Activated CD4-positive, alpha-beta T cell treated with anti-CD3 and anti-CD28 coated beads, Interleukin-2, Interleukin-4, amounts not matched to agents 100 ng/mL and 50 ng/mL, durations not matched to agents 16 hours and 8 hours (primary cell): ENCODE data around the gene INIP.

Experiments used
- DNase-seq: peaks from one replicate; pipeline ENCODE4 v3.0.0-alpha.2; 2020; ENCODE audit warnings: low spot score

Gene INIP

GRCh38 chr9:112670991-112671625 is 46.8 kb downstream of the INIP start:
- no peak for DNase-seq

- DNase-seq: no peak
These were observed 48.6 kb downstream of the INIP start for GRCh38 chr9:112669326-112669725.

GRCh38 chr9:112665347-112665746 is 52.6 kb downstream of the INIP start:
- no peak for DNase-seq

- no peak for DNase-seq
These were observed 53.4 kb downstream of the INIP start for GRCh38 chr9:112664531-112664930.

- no peak for DNase-seq
These were observed 54.2 kb downstream of the INIP start for GRCh38 chr9:112663681-112664080.

- no peak for DNase-seq
These were observed 58.0 kb downstream of the INIP start for GRCh38 chr9:112659906-112660305.

GRCh38 chr9:112655668-112656067 is 62.2 kb downstream of the INIP start:
- no peak for DNase-seq

- no peak for DNase-seq
These were observed 63.6 kb downstream of the INIP start for GRCh38 chr9:112654282-112654681.

GRCh38 chr9:112648624-112649023 is 69.3 kb downstream of the INIP start:
- DNase-seq: no peak

- DNase-seq: no peak
These were observed 70.3 kb downstream of the INIP start for GRCh38 chr9:112647596-112647995.

GRCh38 chr9:112642126-112642525 is 75.8 kb downstream of the INIP start:
- no peak for DNase-seq

GRCh38 chr9:112640311-112640710 is 77.6 kb downstream of the INIP start:
- no peak for DNase-seq
